NOMO-1 treated with dmso at 0.1 percent for 144 hours (cell line): ENCODE measurements around the gene SNAPIN.

ENCODE experiments used
- DNase-seq: peaks from one replicate; lab custom pipeline; 2025; ENCODE audit not compliant: unreplicated experiment; lab: John Stamatoyannopoulos, UW

SNAPIN gene, protein sequence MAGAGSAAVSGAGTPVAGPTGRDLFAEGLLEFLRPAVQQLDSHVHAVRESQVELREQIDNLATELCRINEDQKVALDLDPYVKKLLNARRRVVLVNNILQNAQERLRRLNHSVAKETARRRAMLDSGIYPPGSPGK

DNA sequence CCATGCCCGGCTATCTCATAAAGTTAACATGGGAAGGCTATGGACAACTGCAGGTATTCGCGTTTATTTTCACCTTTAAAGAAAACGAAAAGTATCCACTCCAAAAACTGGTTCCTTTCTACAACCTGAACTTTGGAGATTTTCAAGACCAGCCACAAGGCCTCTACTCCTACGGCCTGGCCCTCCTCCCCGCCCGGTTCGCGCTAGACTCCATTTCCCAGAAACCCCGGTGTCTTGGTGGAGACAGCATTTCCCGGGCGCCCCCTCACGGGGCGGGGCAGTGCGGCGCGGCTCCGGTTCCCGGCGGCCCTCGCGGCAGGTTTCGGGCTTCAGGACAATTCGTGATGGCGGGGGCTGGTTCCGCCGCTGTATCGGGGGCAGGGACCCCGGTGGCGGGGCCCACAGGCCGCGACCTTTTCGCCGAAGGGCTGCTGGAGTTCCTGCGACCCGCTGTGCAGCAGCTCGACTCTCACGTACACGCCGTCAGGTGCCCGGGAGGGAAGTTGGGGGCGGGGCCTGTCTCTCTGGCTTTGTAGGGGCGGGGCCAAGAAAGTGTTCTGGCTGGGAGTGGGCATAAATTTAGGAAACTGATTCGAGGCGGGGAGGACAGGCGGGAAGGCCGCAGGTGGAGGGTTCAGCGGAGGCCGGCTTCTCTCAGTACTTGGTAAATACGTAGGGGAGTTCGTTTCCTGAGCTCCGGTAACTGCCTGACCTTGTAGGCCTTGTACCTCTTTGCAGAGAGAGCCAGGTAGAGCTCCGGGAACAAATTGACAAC is at the start of gene SNAPIN:
Gene SNAPIN (plus strand): TSS at position 304 of the 775 bp plus-strand sequence. CDS start 41 bp downstream, at position 345.
- peak; percentile 91 for DNase-seq

DNA sequence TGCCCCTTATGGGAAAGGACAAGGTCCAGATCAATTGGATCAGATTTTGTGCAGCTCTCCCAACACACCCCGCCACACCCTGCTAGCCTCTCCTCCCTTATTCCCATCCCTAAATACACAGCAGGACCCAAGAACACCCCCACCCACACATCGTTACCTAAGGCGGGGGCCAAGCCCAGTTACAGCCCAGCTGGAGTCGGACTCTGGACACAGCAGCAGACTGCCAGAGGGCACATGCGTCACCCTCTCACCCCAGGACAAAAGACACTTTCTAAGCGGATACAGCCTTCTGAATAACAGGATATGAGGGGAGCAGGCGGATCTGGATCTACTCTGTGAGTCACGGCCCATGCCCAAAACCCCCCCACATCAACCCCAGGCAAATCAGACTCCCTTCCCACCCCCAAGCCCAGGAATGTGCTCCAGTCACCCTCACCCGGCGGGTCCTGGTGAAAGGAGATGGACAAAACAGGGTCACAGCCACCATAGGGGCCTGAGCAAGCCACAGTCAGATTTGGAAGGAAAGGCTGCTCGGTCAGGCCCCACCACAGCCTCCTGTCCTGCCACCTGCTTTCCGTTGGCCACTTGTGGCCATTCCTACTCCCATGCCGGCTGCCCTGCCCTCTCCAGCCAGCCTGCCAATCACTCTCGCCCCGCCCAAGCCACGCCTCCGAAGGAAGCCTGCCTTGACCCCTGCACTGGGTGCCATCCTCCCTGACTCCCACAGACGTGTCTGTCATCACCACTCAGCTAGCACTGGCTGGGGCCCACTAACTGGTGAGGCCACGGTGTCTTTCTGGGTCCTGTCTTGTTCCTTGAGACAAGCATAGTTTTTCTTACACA is 49.5 kb upstream of the SNAPIN start:
- DNase-seq = no peak

- DNase-seq = no peak
Observed at GRCh38 chr1:153609585-153609907, 49.0 kb upstream of the SNAPIN start.

GRCh38 chr1:153610334-153610733 is 48.2 kb upstream of the SNAPIN start:
- no peak for DNase-seq

- DNase-seq = peak; percentile 19
Observed at GRCh38 chr1:153610811-153611301, 47.6 kb upstream of the SNAPIN start.

DNA sequence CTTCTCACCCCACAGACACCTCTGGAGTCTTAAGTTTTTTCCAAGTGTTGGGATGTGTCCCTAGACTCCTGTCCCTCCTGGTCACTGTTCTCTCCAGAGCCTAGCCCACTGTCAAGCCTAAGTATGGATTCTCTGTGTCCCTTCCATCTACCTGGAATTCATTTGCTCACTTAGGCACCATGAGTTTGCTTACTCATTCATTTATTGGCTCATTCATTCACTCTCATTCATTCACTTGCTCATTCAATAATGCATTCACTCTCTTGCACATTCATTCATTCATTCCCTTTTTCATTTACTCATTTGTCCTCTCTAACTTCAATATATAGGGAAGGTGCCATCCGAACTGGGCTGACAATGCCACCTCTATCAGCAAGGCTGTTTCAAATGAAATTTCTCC is 47.1 kb upstream of the SNAPIN start:
- DNase-seq = no peak

DNA sequence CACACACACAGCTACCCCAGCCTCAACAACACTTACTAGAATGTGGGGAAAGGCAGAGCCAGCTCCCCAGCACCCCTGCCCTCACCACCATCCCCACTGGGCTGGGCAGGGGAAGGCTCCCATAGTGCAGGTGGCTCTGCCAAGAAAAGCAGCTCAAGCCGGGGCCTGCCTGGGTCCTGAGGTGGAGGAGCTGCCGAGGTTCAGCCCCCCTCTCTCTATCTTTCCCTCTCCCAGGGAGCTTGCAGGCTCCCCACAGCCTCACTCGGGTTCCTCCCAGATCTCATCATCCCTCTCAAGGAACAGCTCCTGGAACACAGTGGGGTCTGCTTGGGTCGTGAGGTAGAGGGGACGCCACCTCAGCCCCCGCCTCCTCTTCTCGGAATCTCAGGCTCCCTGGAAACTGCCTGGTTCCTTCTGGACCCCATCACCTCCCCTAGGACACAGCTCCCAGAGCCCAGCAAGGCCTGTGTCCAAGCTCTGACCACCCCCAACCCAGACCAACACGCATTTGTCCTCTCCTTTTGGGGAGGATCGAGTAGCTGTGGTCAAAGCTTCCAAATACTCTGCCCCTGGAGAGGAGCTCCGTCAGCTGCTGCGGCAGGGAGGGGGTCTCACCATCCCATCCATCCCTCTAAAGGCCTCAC is 46.3 kb upstream of the SNAPIN start:
- DNase-seq = no peak

DNA sequence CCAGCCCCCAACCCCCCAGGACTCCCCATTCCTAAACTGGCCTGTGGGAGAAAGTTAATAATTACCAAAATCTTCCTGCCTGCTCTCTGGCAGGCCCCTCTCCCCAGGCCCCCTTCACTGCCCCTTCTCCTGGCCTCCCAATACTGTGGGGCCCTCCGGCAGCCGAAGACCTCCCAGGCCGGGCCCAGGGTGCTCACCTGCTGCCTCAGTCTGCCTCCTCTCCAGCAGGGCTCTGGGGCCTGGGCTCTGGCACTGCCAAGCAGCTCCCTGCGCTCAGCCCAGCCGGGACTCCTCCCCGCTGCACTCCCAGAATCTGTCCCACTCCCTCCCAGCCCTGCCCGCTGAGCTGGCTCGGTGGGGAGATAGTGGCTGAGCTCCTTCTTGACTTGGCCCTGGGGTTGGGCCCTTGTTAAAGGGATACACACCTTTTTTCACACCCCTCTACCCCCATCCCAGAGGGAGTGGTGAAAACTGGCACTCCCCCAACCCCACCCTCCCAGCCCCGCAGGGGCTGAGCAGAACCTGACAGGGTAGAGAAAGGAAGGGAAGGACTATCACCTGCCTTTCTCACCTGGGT is 45.7 kb upstream of the SNAPIN start, which contains the start of gene S100A16:
Gene S100A16 (minus strand): TSS at position 383 of the 577 bp plus-strand sequence. CDS start 4,986 bp downstream, outside the sequence.
- no peak for DNase-seq

DNA sequence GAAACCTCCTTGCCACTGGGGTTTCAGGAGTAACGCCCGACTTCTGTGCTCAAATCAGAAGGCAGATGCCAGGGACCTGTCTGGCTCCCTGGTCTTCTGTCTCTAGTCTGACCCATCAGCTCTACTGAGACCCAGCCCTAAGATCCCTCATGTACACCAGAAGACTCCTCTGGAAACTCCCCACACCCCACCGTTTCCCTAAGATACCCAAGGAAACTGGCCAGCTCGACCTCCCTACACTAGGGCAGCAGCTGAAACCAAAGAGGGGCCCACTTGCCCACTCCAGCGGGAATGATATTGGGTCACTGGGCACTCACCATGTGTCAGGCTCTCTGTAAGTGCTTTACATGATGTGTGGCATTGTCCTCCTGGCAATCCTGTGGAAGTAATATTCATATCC is 45.1 kb upstream of the SNAPIN start:
- DNase-seq = no peak

DNA sequence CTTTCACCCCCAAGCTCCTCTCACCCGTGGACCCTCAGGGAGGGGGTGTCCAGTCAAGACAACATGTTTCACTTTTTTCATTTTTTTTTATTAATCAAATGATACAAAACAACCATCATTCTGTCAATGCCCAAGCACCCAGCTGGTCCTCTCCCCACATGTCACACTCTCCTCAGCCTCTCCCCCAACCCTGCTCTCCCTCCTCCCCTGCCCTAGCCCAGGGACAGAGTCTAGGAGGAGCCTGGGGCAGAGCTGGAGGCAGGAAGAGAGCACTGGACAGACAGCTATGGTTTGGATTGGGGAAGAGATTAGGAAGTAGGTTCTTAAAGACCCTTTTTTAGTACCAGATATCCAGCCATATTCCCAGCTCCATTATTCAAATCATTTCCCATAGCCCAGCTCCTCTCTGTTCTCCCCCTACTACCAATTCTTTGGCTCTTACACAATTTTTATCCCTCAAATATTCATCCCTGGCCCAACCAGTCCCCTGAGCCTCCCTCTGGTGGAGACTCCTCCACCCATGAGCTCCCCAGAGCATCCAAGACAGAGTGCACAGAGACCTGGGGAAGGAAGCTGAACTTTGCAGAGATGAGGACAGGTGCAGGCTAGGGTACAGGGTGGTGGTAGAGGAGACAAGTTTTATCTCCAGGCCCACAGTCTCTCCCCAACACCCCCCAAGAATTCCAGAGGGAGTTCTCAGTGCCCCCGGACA is 44.2 kb upstream of the SNAPIN start:
- no peak for DNase-seq

DNA sequence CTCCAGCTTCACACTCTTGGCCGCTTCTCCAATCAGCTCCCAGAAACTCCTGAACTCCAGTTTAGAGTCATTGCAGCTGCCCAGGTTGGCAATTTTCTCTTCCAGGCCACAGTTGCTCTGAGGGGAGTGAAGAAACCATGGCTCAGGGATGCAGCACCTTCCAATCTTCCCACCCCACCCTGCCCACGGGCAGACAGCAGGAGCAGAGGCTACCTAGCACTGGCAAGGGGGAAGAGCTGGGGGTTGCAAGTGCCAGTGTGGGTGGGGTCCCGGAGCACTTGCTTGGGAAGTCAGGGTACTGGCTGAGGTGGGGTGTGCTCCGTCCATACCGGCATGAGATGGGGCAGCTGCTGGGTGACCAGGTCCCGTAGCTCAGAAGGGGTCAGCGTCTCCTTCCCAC is 43.6 kb upstream of the SNAPIN start:
- DNase-seq = no peak

DNA sequence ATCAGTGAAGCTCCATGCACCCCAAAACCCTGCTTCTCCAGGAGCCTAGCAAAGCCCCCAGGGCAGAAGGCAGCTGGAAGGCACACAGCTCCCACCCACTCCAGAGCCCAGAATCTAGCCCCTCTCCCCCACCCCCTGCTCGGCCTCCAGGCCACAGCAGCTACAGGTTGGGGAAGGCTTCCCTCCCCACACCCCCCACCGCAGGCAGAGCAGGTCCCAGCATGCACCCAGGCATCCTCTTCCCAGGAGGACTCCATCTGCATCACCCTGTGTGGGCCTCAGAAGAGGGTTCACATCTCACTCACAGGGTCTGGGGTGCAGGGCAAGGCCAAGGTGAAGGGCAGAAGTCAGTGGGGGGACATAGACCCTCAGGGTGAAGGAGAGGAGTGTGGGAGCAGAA is 43.1 kb upstream of the SNAPIN start:
- DNase-seq = no peak

DNA sequence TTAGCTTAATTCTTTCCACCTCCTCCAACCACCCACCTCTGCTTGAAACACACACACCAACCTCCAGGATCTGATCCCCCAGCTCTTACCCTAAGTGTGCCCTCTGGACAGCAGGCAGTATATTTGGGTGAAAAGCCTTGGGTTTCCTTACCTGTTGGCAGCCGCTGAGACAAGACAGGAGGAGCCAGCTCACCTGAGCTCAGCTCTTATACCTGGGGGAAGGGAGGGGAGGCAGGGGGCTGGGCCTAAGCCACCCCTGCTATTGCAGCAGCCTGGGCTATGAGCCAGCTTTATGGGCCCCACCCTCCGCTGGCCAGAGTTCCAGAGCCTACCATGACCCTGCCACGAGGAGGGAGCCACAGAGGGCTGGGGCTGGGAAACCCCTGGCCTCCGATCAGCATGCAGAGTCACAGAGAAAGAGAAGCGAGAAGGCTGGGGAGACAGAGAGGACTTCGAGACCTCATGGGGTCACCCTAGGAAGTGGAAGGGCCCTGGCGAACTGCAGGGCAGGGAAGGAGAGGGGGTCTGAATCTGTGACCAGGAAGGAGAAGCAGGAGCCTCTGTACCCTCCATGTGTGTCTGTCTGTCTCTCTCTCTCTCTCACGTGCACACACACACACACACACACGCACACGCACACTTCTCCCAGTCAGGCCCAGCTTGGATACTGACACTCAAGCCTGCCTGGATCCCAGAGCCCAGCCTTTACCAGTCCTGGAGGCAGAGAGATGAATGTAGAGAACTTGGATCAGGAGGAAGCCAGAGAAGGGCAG is 42.2 kb upstream of the SNAPIN start, which contains the start of gene S100A14:
Gene S100A14 (minus strand): TSS at position 182 of the 773 bp plus-strand sequence. CDS start 467 bp downstream, outside the sequence.
- DNase-seq = no peak

- DNase-seq = no peak
Observed at GRCh38 chr1:153616917-153617311, 41.6 kb upstream of the SNAPIN start.

GRCh38 chr1:153617663-153618062 is 40.8 kb upstream of the SNAPIN start:
- DNase-seq = no peak

DNA sequence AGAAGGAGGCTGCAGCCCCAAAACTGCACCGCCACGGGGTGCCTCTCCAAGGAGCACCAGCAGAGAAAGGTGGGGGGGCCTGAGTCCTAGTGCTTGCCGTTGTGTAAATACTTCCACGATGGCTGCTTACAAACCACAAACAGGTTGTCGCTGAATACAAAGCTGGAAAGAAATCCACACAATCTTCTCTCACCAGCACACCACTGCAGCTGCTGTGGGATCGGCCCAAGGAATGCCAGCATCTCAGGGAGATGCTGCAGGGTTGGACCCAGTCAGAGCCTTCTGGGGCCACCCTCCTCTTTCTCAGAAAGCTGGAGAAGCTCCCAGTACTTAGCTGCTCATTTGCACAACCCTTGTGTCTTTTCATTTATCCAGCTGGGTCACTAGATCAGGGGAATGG is 39.3 kb upstream of the SNAPIN start:
- no peak for DNase-seq

DNA sequence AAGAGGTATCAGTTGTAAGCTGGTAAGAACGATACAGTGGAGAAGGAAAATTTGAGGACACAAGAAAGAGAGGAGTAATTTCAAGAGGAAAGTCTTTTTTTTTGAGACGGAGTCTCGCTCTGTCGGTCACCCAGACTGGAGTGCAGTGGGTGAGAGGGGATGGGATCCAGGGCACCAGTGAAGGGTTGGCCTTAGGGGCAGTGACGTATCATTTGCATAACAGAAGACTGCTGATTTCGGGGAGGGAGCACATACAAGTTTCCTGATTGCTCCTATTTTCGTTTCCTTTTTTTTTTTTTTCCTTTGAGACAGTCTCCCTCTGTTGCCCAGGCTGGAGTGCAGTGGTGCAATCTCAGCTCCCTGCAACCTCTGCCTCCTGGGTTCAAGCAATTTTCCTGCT is 35.4 kb upstream of the SNAPIN start:
- peak; percentile 13 for DNase-seq

GRCh38 chr1:153624965-153625611 is 33.4 kb upstream of the SNAPIN start:
- no peak for DNase-seq

DNA sequence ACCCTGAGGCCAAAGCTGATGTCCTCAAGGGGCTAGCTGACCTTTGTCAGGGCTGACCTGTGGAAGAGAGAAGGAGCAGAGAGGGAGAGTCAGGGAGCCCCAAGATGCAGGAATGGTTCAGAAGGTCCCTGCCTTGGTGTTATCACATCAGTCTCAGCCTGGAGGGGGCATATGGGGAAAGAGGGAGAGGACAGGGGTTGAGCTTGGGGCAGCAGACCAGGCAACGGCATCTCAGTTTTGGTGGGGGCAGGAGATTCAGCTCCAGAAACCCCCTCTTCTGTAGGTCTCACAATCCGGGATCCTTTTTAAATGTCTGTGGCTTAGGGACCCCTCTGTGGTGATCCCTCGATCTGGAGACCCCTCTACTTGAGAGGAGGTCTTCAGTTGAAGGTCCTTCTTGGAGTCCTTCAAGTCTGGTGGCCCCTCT is 32.0 kb upstream of the SNAPIN start:
- DNase-seq = no peak
